Measurements from ENCODE around the gene C6orf47. TPM values are rescaled to one million over a fixed set of nuclear protein-coding genes. Genes with fewer than 3 reads are reported as not detected.

The C6orf47 gene
- 16.0 and 20.2 TPM in 2 replicates for total RNA-seq

DNA sequence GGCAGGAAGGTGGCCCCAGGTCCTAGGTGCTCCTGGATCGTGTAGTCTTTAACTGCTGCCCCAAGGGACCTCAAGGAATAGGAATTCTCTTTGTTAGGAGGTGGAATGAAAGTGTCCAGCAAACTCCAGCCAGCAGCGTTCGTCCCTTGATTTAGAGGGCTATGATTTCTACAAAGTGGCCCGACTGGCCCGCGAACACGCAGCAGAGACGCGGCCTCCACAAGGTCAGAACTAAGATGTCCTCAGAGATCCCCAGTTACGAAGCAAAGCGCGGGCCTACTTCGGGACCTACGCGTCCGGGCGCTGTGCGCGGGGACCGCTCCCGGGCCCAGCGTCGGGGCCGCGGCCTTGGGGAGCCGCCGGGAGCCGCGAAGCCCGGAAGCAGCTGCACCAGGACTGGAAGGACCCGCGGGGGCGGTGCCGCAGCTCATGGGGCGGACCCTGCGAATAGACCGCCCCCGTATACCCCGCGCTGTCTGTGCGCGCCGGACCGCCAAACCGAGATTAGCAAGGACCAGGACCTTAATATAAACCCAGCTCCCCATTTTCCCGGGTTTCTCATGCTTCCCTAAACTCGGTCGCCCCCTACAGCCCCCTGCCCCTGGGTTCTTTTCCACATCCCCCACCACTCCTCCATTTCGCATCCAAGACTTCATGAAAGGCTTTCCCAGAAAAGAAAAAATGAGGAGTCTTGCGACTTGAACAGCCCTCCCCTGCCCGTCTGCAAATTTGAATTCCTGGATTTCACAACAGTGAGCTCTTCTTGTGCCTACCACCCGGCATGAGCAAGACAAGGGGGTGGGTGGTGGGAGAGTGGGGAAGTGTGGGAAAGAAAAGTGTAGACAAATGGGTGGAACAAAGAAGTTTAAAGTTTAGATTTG lies at the start of gene C6orf47:
TSS of gene C6orf47 (minus strand) at position 398 of the 881 bp plus-strand sequence. CDS start 831 bp downstream, outside the sequence.

GRCh38 chr6:31706599-31706998 lies 46.0 kb upstream of the C6orf47 start, which contains the start of gene LY6G6F:
Gene LY6G6F, plus strand, starts transcription at chr6:31706866. Its CDS starts 41 bp downstream, at chr6:31706907.

GRCh38 chr6:31702819-31703716 lies 42.5 kb upstream of the C6orf47 start, which contains the start of gene ABHD16A:
Gene ABHD16A, minus strand, starts transcription at chr6:31703324. Its CDS starts 43 bp downstream, at chr6:31703281.

DNA sequence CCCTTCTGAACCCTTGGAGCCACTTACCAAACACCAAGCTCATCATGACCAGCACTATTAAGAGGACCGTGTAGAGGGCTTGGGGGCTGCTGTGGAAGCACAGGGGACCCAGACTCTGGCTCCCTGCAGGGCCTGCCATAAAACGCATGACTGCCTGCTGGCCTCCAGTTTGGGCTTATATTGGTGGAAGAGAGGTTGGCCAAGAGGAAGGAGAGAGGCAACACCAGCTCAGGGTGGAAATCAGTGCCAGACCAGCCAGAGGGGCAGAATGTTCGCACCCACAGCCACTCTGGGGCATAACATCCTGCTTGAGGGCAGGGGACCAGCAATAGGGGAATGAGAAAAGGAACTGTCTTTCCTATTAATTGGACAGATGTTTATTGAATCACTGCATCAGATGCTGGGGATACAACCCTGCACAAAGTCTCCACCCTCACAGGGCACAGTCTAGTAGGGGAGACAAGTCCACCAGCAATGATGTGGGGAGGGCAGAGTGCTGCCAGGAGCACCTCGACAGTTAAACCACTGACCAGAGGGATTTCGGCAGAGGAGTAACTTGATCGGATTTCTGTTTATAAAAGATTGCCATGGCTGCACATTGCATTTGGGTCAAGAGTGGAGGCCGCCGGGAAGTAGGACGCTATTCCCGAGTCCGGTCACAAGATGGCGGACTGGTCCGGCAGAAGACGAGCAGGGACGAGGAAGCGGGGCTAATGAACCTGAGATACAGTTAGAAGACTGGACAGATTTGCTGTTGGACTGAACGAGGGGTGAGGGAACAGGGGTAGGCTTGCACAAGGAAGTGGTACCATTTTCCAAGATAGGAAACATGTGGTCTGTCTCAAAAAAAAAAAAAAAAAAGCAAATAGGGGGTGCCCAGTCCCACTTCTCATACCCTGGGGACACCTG lies 19.9 kb upstream of the C6orf47 start, which contains the start of gene LY6G5C:
TSS of gene LY6G5C (minus strand) at position 842 of the 909 bp plus-strand sequence. CDS start at position 148, 694 bp downstream.

DNA sequence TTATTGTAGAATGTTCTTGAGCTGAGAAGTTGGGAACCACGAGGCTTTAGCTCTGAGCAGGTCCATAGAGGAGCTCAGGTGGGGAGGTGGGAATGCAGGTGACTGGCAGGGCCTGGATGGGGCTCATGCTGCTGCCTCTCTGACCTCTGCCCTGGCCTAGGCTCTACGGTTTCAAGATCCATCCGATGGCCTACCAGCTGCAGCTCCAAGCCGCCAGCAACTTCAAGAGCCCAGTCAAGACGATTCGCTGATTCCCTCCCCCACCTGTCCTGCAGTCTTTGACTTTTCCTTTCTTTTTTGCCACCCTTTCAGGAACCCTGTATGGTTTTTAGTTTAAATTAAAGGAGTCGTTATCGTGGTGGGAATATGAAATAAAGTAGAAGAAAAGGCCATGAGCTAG lies 9.1 kb upstream of the C6orf47 start, which contains the start of gene LY6G5B:
TSS of gene LY6G5B (plus strand) at position 301 of the 400 bp plus-strand sequence. CDS start 975 bp downstream, outside the sequence.

DNA sequence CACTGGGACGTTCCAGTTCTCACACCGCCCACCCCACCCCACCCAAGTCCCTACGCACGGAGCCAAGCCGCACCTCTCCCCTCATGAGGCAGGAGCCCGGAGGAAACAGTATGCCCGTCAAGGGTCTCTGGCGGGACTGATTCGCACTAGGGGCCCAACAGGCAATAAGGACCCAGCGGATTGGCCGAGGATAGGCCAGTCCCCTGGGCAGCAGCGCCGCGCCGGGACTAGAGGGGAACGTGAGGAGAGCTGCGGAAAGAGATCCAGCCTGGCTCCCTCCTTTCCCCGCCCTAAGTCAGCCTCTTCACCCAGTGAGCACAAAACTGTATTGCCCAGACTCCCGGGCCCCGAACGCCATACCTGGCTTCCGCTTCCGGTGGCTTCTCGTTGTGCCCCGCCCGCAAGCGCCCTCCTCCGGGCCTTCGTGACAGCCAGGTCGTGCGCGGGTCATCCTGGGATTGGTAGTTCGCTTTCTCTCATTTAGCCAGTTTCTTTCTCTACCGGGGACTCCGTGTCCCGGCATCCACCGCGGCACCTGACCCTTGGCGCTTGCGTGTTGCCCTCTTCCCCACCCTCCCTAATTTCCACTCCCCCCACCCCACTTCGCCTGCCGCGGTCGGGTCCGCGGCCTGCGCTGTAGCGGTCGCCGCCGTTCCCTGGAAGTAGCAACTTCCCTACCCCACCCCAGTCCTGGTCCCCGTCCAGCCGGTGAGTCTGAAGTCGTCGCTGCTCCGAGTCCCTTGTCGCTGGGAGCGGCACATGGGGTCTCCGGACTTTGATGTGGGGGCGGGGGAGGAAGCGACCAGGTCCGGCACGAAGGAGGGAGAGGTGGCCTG lies 5.1 kb upstream of the C6orf47 start, which contains the start of gene CSNK2B:
TSS of gene CSNK2B (plus strand) at position 580 of the 836 bp plus-strand sequence. CDS start 752 bp downstream, outside the sequence.

GRCh38 chr6:31664790-31665500 lies 4.4 kb upstream of the C6orf47 start, which contains the start of gene GPANK1:
Gene GPANK1, minus strand, starts transcription at chr6:31664997. Its CDS starts 519 bp downstream, at chr6:31664478.

DNA sequence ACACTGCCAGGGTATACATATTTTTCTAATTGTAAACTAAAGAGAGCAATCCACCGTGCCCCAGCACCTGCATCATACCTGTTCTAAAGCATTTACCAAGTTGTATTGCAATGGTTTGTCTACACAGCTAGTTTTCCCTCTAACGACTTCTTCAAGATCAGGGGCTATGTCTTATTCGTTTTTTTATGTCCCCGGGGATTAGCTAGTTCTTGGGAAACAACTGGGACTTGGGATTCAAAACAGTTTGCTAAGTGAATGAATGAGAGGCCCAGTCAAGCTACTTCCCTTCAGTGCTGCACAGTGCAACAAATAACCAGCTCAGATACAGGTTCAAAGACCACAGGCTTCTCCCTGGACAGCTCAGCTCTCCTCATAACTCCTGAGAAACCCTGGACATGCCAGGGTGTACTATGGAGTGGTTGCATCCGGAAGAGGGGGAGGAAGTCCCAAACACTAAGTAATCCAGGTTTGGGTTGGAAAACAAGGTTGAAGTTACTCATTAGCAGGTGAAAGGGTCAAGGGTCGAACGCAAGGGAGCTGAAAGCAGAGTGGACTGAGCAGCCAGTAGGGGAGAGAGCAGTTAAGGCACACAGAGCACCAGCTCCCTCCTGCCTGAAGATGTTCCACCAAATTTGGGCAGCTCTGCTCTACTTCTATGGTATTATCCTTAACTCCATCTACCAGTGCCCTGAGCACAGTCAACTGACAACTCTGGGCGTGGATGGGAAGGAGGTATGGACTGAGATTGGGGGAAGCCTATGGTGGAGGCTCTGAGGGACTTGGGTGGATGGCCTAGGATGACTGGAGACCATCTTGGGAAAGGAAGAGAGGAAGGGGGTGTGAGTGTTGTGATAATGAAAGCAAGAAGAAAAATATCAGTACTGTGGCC lies 5.0 kb downstream of the C6orf47 start, which contains the start of gene APOM:
TSS of gene APOM (plus strand) at position 546 of the 889 bp plus-strand sequence. CDS start at position 619, 73 bp downstream.

GRCh38 chr6:31620586-31621319 lies 39.8 kb downstream of the C6orf47 start, which contains the start of gene PRRC2A:
Gene PRRC2A, plus strand, starts transcription at chr6:31620715. Its CDS starts 2,075 bp downstream, at chr6:31622790.

GRCh38 chr6:31614684-31615578 lies 45.6 kb downstream of the C6orf47 start, which contains the start of gene AIF1:
Gene AIF1, plus strand, starts transcription at chr6:31615234. Its CDS starts 96 bp downstream, at chr6:31615330.

Other genes with a start within 250 kb of the C6orf47 start
- 8.7 and 16.8 TPM in 2 replicates for gene MICB, start 162.6 kb downstream of the C6orf47 start, total RNA-seq
- gene MCCD1, start 131.8 kb downstream of the C6orf47 start, total RNA-seq: not detected in 2 replicates
- 438 and 525 TPM in 2 replicates for gene DDX39B, start 118.8 kb downstream of the C6orf47 start, total RNA-seq
- 0.11 and 0.16 TPM in 2 replicates for gene ATP6V1G2, start 114.2 kb downstream of the C6orf47 start, total RNA-seq
- gene NFKBIL1, start 113.2 kb downstream of the C6orf47 start, total RNA-seq: 12.2 and 29.0 TPM in 2 replicates
- gene LTA, start 88.5 kb downstream of the C6orf47 start, total RNA-seq: not detected in 2 replicates
- gene TNF, start 85.2 kb downstream of the C6orf47 start, total RNA-seq: 3.3 and 4.5 TPM in 2 replicates
- 0.49 and 1.5 TPM in 2 replicates for gene LTB, start 78.4 kb downstream of the C6orf47 start, total RNA-seq
- not detected in 2 replicates for gene LST1, start 74.5 kb downstream of the C6orf47 start, total RNA-seq
- not detected in 2 replicates for gene NCR3, start 67.8 kb downstream of the C6orf47 start, total RNA-seq
- gene AIF1, start 45.5 kb downstream of the C6orf47 start, total RNA-seq: not detected in 2 replicates
- 88.0 and 92.7 TPM in 2 replicates for gene PRRC2A, start 40.1 kb downstream of the C6orf47 start, total RNA-seq
- 195 and 196 TPM in 2 replicates for gene BAG6, start 8.1 kb downstream of the C6orf47 start, total RNA-seq
- gene APOM, start 4.9 kb downstream of the C6orf47 start, total RNA-seq: 1.2 and 2.3 TPM in 2 replicates
- gene GPANK1, start 4.2 kb upstream of the C6orf47 start, total RNA-seq: 13.1 and 16.0 TPM in 2 replicates
- gene CSNK2B, start 5.3 kb upstream of the C6orf47 start, total RNA-seq: 251 and 316 TPM in 2 replicates
- gene LY6G5B, start 9.2 kb upstream of the C6orf47 start, total RNA-seq: 1.9 and 2.3 TPM in 2 replicates
- gene LY6G5C, start 20.3 kb upstream of the C6orf47 start, total RNA-seq: 0.70 and 0.76 TPM in 2 replicates
- gene ABHD16A, start 42.5 kb upstream of the C6orf47 start, total RNA-seq: 24.0 and 27.8 TPM in 2 replicates
- gene LY6G6F, start 46.1 kb upstream of the C6orf47 start, total RNA-seq: not detected in 2 replicates
- gene LY6G6D, start 54.6 kb upstream of the C6orf47 start, total RNA-seq: not detected in 2 replicates
- 0.15 TPM in 1 of 2 replicates, not detected in the other for gene LY6G6C, start 61.0 kb upstream of the C6orf47 start, total RNA-seq
- gene MPIG6B, start 62.6 kb upstream of the C6orf47 start, total RNA-seq: not detected in 2 replicates
- gene DDAH2, start 68.5 kb upstream of the C6orf47 start, total RNA-seq: 9.5 and 16.1 TPM in 2 replicates
- gene CLIC1, start 75.8 kb upstream of the C6orf47 start, total RNA-seq: 805 and 887 TPM in 2 replicates
- gene MSH5, start 79.2 kb upstream of the C6orf47 start, total RNA-seq: 6.2 and 7.4 TPM in 2 replicates
- 0.70 and 1.5 TPM in 2 replicates for gene SAPCD1, start 101.9 kb upstream of the C6orf47 start, total RNA-seq
- gene VWA7, start 116.5 kb upstream of the C6orf47 start, total RNA-seq: 0.19 and 0.86 TPM in 2 replicates
- 84.7 and 118 TPM in 2 replicates for gene VARS1, start 135.0 kb upstream of the C6orf47 start, total RNA-seq
- gene LSM2, start 146.2 kb upstream of the C6orf47 start, total RNA-seq: 95.7 and 134 TPM in 2 replicates
- gene HSPA1L, start 154.5 kb upstream of the C6orf47 start, total RNA-seq: 0.53 and 0.62 TPM in 2 replicates
- gene HSPA1A, start 154.8 kb upstream of the C6orf47 start, total RNA-seq: 37.6 and 59.1 TPM in 2 replicates
- gene HSPA1B, start 167.0 kb upstream of the C6orf47 start, total RNA-seq: 76.1 and 133 TPM in 2 replicates
- gene NEU1, start 202.0 kb upstream of the C6orf47 start, total RNA-seq: 33.3 and 33.7 TPM in 2 replicates
- 0.04 TPM in 1 of 2 replicates, not detected in the other for gene SLC44A4, start 218.2 kb upstream of the C6orf47 start, total RNA-seq
- 22.2 and 24.5 TPM in 2 replicates for gene EHMT2, start 236.9 kb upstream of the C6orf47 start, total RNA-seq
- gene ZBTB12, start 241.3 kb upstream of the C6orf47 start, total RNA-seq: 0.30 and 0.39 TPM in 2 replicates